ENCODE results near the gene CFAP74.

CFAP74 gene

DNA sequence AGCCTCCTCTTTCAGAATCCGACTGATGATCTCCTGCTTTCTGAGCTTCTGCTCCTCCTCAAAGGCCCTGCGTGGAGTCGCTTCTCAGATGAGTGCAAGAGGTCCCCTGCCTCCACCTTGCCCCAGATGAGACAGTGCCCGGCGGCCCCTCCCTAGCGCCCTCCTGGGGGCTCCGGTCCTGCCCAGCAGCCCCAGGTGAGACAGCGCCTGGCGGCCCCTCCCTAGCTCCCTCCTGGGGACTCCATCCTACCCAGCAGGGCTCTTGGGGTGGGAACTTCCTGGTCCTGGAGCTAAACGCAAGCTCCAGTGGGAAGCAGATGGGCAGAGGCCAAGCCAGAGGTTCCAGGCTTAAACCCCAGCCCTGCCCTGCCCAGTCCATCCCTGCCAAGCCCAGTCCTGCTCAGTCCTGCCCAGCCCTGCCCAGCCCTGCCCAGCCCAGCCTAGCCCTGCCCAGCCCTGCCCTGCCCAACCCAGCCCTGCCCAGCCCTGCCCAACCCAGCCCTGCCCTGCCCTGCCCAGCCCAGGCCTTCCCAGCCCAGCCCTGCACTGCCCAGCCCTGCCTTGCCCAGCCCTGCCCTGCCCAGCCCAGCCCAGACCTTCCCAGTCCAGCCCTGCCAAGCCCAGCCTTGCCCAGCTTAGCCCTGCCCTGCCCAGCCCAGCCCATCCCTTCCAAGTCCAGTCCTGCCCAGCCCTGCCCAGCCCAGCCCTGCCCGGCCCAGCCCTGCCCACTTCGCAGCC lies 34.6 kb downstream of the CFAP74 start:
- DNase-seq: no peak

DNA sequence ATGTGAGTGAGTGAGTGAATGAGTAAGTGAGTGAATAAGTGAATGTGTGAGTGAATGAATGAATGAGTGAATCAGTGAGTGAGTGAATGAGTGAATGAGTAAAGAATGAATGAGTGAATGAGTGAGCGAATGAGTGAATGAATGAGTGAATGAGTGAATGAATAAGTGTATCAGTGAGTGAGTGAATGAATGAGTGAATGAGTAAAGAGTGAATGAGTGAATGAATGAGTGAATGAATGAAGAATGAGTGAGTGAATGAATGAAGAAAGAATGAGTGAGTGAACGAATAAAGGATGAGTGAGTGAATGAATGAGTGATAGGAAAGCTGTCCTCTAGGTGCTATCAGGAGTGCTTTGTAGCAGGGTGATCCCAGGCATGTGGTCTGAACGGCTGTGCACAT lies 35.7 kb downstream of the CFAP74 start:
- no peak for DNase-seq

DNA sequence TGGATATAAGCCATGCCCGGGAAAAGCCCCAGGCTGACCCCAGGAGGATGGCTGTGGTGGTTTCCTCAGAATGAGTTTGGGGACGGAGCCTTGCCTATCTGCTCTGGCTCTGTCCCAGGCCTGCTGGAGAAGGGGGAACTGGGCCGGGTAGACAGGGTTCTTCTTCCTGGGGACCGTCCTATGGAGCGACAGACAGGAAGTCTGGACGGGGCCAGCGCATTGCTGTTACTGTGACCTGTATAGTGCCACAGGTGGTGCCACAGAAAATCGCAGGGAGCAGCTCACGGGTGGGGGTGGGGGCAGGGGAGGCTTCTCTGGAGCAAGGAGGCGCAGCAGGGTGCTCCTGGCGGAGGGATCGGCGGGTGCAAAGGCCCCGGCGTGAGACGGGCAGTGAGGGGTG lies 36.4 kb downstream of the CFAP74 start:
- DNase-seq: no peak

DNA sequence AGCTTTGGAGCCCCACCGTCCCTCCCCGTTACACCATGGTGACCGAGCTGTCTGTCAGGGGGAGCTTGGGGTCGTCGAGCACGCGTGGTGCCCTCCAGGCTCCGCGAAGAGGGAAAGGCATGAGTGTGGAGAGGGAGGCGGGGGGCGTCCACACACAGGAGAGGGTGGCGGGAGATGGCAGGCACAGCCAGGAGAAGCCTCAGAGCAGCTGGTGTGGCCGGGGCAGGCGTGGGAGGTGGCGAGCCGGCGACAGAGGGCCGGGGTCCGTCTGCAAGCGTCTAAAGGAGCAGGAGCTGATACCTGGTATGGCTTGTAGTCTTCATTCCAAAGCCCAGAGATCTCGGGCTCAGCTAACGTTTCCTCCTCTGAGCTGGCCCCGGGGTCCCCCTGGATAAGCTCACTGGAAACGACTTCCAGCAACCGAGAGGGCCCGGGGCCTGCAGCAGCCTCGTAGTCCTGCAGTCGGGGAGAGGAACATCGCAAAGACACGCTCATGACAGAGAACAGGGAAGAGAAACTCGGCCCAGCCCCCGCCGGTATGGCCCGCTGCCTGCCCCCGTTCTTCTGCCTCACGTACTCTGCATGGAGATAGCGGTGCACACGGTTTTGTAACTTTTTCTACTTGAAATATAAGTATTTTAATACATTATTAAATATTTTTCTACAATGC lies 37.4 kb downstream of the CFAP74 start:
- no peak for DNase-seq

DNA sequence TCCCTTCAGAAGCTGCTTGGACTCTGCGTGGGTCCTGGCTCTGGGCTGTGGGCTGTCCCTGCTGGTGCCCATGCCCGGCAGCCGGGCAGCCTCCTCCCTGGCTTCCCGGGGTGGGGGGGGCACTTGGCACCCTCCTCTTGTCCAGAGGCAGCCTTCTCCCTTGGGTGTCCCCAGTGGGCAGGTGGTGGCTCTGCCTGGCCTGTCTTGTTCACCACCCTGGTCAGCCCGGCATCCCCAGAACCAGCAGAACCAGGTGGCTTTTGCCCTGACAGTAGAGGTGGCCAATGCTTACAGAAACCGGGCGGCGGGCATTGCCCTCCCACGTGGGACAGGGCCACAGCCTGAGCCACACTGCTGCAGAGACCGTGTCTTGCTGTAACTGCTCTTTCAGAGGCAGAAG lies 38.0 kb downstream of the CFAP74 start:
- no peak for DNase-seq

DNA sequence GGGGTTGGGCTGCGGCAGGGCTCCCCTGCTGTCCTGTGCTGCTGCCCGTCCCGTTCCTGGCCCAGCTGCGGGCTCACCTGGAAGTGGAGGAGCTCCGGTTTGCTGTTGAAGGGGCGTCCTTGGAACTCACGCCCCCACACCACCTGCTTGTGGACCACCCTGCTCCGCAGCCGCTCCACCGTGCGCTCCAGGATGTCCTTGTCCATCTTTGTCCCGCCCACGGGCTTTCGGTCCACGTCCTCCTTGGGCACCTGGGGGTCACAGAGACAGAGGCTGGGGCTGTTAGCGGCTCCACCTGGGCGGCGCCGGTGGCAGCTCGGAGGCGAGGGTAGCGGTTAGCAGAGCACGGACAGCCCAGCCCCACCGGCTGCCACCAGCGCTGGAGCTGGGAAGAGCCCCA lies 38.8 kb downstream of the CFAP74 start:
- no peak for DNase-seq

DNA sequence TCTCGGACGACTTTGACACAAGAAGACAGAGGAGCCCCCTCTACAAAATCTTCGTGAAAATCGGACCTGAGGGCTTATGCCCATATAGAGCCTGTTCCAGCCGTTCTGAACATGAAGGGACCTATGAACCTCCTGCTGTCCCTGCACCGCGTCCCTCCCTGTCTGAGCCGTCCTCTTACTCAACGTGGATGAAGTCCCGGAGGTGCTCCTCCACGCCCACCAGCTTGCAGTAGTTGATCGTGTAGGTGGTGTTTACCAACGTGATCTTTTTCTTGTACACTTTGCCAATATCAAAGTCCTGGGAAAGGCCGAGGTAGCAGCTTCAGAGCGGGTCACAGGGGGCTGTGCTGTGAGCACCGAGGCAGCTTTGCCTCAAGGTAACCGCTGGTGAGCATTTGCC lies 40.0 kb downstream of the CFAP74 start:
- no peak for DNase-seq

DNA sequence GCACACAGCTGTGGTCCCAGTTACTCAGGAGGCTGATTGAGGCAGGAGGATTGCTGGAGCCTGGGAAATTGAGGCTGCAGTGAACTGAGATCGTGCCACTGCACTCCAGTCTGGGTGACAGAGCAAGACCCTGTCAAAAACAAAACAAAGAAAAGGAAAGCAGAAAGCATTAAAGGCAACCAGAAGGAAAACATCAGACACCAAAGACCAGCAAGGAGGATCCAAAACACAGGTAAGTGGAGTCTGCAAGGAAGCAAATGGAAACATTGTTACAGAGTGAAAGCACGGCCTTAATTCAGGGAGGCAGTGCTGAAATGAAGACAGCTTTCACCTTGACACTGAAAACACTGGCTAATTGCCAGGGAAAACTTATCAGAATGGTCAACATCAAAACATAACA lies 40.8 kb downstream of the CFAP74 start:
- DNase-seq: no peak

DNA sequence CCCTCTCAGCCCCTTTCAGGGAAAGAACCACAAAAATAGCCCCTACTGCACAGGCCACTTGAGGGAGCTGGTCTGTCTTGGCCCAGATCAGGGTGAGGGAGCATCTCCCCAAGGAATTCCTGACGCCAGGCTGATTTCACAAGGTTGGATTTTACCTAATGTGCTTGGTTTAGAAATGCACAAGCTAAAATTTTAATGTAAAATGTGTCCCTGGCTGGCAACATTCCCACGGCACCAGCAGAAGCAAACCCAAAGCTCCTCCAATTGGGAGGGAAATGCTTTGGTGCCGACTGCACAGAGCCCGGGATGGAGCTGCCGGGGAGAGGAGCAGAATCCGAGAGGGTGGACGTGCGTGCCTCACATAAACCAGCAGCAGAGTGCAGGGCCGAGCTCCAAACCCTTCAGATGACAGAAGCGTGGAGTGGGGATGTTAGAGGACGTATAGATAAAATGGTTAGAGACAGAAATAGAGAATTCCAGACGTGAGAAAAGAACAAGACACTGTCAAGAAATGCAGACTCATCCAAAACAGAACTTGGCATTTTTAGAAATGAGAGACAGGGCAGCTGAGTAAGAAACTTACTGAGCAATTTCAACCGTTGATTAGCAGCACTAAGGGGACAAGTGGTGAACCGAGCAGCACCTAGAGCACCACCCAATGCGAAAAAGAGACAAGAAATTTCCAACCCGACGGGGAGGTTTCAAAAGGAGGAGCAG lies 42.9 kb downstream of the CFAP74 start:
- DNase-seq: no peak

DNA sequence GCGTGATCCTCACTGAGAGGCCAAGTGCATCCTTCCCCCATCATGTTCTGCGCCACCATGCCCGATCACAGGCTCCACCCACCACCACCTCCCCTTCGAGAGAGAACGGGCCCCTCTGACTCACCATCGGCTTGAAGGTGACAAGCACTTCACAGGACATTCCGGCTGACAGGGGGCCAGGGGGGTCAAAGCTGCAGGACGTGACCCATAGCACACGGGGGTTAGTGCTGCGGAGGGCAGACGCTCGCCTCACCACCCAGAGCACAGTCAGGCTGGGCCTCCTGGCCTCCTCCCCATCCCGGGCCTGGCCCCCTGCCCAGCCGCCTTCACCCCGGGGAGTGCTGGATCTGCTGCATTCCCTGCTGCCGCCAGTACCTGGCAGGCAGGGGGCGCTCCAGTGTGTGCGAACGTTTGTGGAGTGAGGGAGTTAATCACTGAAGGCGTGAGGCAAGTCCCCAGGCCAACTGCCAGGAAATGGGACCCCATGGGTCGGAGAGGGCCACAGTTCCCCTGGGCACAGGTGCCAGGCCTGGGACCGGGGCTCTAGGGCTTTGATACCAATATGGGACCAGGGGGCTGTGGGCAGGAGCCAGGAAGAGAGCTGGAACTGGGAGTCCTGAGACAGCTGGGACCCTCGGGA lies 43.6 kb downstream of the CFAP74 start:
- no peak for DNase-seq

DNA sequence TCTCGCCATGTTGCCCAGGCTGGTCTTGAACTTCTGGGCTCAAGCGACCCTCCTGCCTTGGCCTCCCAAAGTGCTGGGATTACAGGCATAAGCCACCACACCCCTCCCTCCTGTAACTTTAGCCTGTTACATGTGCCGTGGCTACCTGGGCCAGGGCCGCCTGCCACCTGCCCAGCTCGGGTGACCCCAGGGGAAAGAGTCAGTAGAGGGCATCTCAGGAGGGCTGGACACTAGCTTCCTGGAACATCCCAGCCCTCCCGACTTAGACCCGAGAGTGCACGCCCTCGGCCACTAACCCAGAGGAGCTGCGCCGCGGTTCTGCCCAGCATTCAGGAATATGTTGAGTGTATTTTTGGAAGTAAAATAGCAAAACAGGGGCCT lies 44.1 kb downstream of the CFAP74 start:
- no peak for DNase-seq

DNA sequence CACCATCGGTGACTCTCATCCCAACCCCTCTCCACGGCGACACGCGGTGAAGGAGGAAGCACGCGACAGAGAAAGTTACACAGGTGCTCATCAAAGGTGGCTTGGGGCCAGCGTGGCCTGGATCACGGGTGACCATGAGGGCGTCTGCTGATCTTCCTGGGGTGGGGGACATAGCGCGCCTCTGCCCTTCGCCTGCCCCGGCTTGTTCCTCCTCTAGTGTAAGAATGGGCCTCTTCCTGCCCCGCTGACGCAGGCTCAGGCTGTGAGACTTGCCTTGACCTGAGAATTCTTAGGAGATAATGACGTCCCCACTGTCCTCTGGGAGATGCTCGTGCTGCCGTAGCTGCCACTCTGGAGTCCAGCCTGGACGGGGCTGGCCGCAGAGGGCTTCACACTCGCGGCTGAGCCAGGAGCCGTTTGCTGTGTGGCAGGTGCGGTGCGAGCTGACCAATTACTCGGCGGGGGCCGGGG lies 45.5 kb downstream of the CFAP74 start:
- no peak for DNase-seq

DNA sequence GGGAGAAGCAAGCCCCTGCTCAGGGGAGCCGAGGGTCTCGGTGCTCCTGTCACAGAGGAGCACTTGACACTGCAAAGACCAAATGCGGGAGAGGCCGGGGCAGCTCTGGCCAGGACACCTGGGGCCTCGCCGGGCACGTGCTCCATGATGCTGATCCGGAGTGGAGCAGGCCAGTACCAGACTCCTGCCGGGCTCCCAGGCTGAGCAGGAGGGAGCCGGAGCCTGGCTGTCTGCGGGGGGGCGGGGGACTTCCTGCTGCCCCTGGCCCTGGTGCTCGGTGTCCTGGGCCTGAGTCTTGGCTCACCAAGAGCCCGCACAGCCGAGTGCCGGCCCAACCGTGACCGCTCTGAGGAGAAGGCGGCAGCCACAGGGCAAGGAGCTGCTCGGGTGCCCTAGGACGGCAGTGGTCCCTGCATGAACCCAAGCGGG lies 46.0 kb downstream of the CFAP74 start:
- no peak for DNase-seq

DNA sequence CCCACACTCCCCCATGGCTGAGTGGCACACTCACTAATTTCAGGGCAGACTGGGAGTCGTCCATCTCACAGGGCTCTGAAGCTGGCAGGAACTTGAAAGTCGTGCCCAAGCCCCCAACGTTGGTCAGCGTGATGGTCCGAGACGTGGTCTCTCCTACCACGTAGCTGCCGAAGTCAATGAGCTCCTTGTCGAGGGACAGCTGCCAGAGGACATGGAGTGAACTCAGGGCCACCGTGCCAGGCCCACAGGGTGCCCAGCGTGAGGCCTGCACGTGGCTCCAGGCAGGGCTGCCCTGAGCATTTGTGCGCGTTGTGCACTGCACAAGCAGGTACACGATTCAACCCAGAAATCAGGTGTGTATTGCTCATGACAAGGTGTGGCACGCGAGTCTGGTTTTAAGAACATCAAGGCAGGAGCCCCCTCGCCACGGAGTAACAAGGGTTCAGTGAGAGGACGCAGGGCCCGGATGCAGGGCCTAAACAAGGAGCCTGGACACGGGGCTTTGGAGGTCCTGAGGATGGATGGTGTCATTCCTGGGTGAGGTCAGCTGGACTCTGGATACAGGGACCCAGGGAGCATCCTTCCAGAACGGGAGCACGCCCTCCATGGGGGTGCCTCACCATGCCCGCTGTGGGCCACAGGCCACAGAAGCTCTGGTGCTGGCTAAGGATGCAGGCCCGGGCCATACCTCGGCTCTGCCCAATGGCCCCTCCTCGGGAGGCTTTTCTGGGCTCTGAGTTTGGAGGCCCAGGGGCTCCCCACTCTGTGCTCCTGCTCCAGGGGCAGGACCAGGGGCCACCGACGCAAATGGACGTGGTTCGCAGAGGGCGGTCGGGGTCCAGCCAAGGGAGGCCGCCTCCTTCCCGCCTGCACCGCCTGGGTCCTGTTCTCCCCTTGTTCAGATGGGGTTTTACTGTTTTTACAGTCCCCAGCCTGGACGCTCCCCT lies 46.7 kb downstream of the CFAP74 start:
- no peak for DNase-seq

DNA sequence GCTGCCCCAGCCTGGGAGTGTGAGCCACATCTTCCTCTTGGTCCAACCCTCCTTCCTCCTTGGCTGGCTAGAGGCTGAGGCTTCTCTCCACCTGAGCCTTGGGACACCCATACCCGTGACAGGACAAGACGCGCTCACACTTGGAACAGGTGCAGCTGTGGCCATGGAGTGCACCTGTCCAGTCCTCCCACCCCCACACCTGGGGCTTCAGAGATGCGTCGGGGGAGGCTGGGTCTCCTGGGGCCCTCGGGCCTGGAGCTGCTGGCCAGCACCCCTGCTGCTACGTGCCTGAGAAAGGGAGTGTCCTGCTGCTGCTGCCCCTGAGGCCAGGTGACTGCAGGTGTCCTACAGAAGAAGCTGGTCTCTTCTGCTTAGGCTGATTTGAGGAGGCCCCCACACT lies 47.5 kb downstream of the CFAP74 start:
- DNase-seq: no peak

DNA sequence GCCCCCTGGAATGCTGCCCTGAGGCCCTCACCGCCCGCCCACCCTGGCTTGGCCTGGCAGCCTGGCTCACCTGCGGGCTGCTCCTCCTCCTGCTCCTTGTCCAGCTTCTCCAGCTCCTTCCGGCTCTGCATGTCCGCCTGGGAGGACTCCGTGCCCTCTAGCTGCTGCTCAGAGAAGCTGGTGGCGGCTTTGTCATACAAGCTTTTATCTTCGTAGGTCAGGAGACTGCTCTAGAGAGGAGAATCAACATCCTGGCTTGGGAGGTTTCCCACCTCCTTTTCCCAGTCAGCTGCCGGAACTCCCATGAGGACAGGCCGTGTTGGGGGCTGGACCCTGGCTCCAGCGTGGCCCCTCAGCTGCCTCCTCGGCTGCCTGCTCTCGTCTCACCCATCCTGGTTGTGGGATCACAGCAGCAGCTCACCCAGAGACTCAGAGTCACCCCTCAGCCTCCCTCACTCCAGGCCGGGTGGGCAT lies 47.9 kb downstream of the CFAP74 start:
- DNase-seq: no peak

DNA sequence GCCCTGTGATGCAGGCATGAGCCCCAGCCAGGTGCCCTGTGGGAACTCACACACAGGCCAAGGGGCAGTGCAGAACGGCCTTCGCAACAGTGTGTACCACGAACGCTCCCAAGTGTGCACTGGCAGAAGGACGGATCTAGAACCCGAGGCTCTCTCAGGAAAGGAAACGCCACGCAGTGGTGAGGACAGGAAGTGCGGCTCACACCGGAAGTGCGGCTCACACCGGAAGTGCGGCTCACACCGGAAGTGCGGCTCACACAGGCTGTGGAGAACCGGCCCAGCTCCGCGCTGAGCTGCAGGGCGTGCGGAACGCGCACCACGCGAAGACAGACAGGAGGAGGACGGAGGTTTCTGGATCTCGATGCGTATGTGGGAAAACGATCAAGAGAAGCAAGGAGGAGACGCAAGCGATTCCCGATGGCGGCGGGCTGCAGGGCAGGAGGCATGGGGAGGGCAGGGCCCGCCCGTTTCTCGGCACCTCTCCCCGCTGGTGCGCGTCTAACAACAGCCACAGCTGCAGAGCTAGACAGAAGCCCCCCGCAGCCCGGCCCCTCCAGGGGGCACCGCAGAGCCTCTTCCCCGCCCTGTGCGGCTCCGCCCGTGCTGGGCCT lies 48.6 kb downstream of the CFAP74 start:
- no peak for DNase-seq

DNA sequence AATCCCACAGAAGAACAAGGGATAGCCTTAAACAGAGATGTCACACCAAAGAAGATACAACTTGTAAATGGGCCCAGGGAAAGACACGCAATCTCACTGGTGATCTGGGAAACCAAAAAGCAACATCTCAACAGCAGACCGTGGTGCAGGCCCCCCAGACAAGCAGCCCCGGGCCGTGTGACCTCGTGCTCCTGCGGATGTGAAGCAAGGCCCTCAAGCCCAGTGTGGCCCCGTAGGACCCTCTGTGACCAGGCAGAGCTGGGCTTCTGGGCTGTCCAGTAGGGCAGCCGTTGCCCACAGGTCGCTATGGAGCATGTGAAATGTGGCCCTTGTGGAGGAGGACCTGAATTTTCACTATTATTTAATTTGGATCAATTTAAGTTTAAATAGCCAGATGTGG lies 49.6 kb downstream of the CFAP74 start:
- DNase-seq: no peak

DNA sequence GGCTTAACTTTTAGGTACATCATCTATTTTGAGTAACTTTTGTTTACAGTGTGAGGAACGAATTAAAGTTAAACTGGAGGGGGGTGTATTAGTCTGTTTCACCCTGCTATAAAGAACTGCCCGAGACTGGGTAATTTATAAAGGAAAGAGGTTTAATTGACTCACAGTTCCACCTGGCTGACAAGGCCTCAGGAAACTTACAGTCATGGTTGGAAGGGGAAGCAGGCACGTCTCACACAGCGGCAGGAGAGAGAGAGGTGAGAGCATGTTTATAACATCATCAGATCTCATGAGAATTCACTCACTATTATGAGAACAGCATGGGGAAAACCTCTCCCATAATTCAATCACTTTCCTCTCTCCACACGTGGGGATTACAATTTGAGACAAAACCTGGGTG lies 52.6 kb downstream of the CFAP74 start:
- no peak for DNase-seq

DNA sequence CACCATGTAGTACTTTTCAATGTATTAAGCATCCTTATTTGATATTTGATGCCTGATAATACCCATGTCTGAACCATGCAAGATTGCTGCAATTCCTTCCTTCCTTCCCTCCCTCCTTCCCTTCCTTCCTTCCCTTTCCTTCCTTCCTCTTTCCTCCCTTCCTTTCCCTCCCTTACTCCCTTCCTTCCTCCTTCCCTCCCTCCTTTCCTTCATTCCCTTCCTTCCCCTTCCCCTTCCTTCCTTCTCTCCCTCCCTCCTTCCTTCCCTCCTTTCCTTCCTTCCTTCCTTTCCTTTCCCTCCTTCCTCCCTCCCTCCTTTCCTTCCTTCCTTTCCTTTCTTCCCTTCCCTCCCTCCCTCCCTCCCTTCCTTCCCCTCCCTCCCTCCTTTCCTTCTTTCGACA lies 54.8 kb downstream of the CFAP74 start:
- DNase-seq: no peak

DNA sequence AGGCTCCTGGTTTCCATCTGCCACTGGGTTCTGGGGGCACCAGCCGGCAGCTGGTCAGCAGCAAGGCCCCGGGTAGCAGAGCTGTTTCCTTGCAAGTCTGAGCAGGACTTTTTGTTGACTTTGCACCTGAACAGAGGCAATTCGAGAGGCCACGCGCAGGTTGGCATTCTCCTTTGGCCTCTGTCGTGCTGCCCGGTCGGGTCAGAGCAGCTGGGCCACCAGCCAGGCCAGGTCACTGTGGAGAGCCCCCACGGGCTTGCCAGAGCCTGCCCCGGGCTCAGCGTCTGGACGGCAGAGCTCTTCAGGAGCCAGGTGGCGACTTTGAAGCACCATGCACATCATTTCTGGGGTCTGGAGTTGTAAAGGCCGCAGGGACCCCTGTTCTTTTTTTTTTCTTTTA lies 56.1 kb downstream of the CFAP74 start:
- no peak for DNase-seq

DNA sequence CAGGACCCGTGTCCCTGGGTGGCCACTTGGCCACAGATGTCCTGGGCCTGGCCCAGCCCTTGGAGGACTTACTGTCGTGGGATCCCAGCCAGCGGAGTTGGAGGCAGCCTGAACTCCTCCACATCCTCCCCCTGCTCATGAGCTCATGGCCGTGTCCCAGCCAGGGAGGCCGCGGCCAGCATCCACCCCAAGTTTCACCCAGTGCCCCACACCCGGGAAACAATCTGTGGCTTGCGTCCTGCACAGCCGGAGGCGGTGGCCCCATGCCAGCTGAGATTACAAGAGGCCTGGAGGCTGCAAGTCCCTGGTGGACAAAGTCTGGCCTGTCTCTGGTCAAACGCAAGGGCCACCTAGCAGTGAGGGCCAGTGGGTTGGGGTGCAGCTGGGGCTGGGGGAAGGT lies 57.0 kb downstream of the CFAP74 start:
- no peak for DNase-seq

All from SIG-M5 (cell line).